Upper lobe of left lung (tissue), 4 donors: ENCODE measurements around the gene ACACB.

Experiments
- CTCF ChIP-seq, 6 experiments: fragments of 450-650 bp in 4 of 6; fragments of 200-600 bp in 2 of 6; sonication (generic) in 2 of 6; IDR thresholded peaks; one replicate each; pipeline ENCODE4 v1.5.1; 2016 to 2019; ENCODE audit warnings: antibody characterized with exemption in 6 of 6
- POLR2A ChIP-seq, 4 donors: fragments of 450-650 bp; IDR thresholded peaks; one replicate each; pipeline ENCODE4 v1.5.1; 2016 to 2017; ENCODE audit warnings: antibody characterized with exemption in 4 of 4, mild to moderate bottlenecking in 2 of 4
- POLR2AphosphoS5 ChIP-seq, 2 donors: sonication (generic); formaldehyde crosslinking; IDR thresholded peaks; one replicate each; pipeline ENCODE4 v1.5.1; 2017; ENCODE audit warnings: antibody characterized with exemption in 2 of 2

- no peak for TF ChIP-seq CTCF (IDR thresholded peaks at IDR 0.05)
- no peak for TF ChIP-seq POLR2A (IDR thresholded peaks at IDR 0.05)
- no peak for TF ChIP-seq POLR2AphosphoS5 (IDR thresholded peaks at IDR 0.05)
Observed at GRCh38 chr12:109162551-109162950, 46.2 kb downstream of the ACACB start.
